ENCODE data around the gene MICAL3. TPM values are rescaled to one million over a fixed set of nuclear protein-coding genes. Genes with fewer than 3 reads are reported as not detected.
A peak's percentile ranks its signal among the peaks of the same experiment; 100 is the strongest.

Gene MICAL3
- total and polyA plus RNA-seq, 9 of the 15 experiments (the other 6 are each of a cell fraction or from before 2014, with no cell fraction given): 0.53 to 32.1 (median 12.3) TPM

DNA sequence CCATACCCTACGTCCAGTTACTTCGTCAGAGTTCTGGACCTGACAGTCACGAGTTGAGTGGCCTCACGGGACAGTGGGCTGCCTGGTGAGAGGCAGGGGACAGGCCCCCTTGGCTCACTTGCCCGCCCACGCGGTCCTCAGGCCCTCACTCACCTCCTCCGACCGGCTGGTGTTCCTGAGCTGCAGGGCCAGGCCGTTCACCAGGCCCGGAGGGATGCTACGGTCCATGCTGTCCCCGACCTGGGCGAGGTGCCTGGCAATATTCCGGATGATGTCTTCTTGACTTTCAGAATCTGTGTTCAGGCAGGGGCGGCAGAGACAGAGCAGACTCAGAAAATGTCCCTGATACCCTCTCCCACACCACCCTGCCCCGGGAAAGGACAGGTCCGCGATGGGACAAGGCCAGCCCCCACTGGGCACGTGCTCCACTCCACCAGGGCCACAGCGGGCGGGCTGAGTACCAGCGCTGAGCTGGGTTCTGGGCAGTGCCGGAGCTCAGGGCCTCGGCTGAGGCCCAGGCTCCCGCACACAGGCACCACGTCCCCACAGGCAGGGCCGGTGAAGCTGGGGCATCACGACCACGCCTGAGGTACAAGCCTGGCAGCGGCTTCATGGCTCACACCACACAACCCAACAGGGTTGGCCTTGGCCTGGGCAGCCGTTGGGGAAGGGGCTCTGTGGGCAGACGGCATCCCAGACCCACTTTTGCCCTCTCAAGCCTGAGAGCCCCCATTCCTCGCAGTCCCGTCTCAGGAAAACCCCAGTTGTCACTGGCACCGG lies 285.0 kb downstream of the MICAL3 start:
- Histone ChIP-seq H2AFZ (ENCODE audit: low read depth, low read length) (no peak overlapping the region), H3K4me1 (replicated peaks in 1 of 2; ENCODE audit: control insufficient read depth in 2 of 2, insufficient read depth in 2 of 2, low read length in 2 of 2) (peaks cover 0 to 16% of the 10 kb centered on the region in 2 experiments; a peak in 2 of 5 replicates), H3K36me3 (ENCODE audit: control insufficient read depth, insufficient read depth, low read length) (peaks cover 62% of the 10 kb centered on the region; the same call in 2 of the 3 replicates), H3K27me3 (ENCODE audit: control insufficient read depth in 2 of 2, insufficient read depth in 2 of 2, low read length in 2 of 2) (no peaks in the 10 kb centered on the region), H3K27ac (ENCODE audit: extremely low read depth, low read depth, low read length) (no peak overlapping the region), H3K4me3 (no peak overlapping the region), H3K79me2 (ENCODE audit: control insufficient read depth, insufficient read depth, low read length) (no peaks in the 10 kb centered on the region), H3K4me2 (ENCODE audit: insufficient read depth, low read length) (no peak overlapping the region), H4K20me1 (replicated peaks; ENCODE audit: control insufficient read depth, insufficient read depth, low read length) (peaks cover 8% of the 10 kb centered on the region; the same call in 1 of the 2 replicates), H3K9me1 (ENCODE audit: control insufficient read depth, insufficient read depth, low read length) (peaks cover 8% of the 10 kb centered on the region), H3K9me3 (replicated peaks; ENCODE audit: control insufficient read depth, insufficient read depth, low read depth, low read length) (no peaks in the 10 kb centered on the region), H3K9ac (ENCODE audit: insufficient read depth in 1 of 2, low read depth in 2 of 2, low read length in 2 of 2) (no peak overlapping the region)
- WGBS (ENCODE audit: insufficient coverage, low coverage, missing lambda C conversion rate): 93% methylated on average over 36 of the region's 36 CpGs
- no peak for DNase-seq (ENCODE audit: extremely low read depth in 1 of 4, low spot score in 3 of 4)
- ChIA-PET CTCF (ENCODE audit: low intra/inter-chr PET ratio) (no interaction called here), POLR2A (interaction anchor here (1.0 kb wide), 1 partner anchor 34 kb away, joined by 3 read pairs; no protein-coding TSS in a partner anchor)
- intact Hi-C loops (cut with micrococcal nuclease) (no loop called here), in situ Hi-C loops (cut with MboI) (loop anchor here (10.0 kb wide), 1 partner anchor 185 kb away; no protein-coding TSS in a partner anchor)
- ATAC-seq: no peak
- FAIRE-seq: no peak
- no peak for TF ChIP-seq CBX3 (IDR thresholded peaks at IDR 0.05; ENCODE audit: borderline replicate concordance in 1 of 2, low read length in 2 of 2)
- TF ChIP-seq POLR2G (IDR thresholded peaks at IDR 0.05; ENCODE audit: low read depth, low read length): peak; percentile 37; the same call in 1 of the 2 replicates
- no TSS peak for BruUV-seq (replicated peaks)

Measured in K562 (cell line).